Measurements from ENCODE around the gene ANKRD30A. TPM values are rescaled to one million over a fixed set of nuclear protein-coding genes. Genes with fewer than 3 reads are reported as not detected.

The ANKRD30A gene, protein sequence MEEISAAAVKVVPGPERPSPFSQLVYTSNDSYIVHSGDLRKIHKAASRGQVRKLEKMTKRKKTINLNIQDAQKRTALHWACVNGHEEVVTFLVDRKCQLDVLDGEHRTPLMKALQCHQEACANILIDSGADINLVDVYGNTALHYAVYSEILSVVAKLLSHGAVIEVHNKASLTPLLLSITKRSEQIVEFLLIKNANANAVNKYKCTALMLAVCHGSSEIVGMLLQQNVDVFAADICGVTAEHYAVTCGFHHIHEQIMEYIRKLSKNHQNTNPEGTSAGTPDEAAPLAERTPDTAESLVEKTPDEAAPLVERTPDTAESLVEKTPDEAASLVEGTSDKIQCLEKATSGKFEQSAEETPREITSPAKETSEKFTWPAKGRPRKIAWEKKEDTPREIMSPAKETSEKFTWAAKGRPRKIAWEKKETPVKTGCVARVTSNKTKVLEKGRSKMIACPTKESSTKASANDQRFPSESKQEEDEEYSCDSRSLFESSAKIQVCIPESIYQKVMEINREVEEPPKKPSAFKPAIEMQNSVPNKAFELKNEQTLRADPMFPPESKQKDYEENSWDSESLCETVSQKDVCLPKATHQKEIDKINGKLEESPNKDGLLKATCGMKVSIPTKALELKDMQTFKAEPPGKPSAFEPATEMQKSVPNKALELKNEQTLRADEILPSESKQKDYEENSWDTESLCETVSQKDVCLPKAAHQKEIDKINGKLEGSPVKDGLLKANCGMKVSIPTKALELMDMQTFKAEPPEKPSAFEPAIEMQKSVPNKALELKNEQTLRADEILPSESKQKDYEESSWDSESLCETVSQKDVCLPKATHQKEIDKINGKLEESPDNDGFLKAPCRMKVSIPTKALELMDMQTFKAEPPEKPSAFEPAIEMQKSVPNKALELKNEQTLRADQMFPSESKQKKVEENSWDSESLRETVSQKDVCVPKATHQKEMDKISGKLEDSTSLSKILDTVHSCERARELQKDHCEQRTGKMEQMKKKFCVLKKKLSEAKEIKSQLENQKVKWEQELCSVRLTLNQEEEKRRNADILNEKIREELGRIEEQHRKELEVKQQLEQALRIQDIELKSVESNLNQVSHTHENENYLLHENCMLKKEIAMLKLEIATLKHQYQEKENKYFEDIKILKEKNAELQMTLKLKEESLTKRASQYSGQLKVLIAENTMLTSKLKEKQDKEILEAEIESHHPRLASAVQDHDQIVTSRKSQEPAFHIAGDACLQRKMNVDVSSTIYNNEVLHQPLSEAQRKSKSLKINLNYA (N-terminal part only)
- not detected in 2 replicates for polyA plus RNA-seq

DNA sequence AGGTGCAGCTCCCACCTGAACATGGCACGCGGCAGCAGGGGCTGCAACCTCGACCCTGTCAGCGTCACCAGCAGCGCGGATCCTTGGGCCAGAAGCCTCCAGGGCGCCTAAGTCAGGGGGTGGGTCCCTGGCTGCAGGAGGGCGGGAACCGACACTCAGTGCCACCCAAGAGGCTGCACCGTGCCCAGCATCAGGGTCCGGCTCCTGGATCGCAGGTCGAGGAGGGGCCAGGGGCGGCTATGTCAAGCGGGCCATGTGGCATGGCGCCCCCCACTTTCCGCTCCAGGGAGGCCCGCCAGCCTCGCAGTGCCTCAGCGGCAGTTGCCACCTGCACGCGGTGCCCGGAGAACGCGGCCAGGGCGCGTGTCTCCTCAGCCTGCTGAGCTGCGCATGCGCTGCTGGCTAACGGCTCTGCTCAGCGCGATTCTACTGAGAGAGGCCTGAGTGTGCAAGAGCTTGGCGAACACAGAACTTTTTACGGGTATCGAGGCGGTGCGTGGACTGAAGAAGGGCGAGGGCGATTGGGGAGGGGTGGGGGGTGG, at the start of gene ANKRD30A:
Gene ANKRD30A (plus strand): TSS at position 408 of the 542 bp plus-strand sequence. CDS start 190 bp downstream, outside the sequence.

Data from Purkinje cell (primary cell).